ENCODE results near the gene ZYG11A.

ZYG11A gene

GRCh38 chr1:52876843-52877242 is 34.3 kb downstream of the ZYG11A start:
- Histone ChIP-seq H3K4me1 (ENCODE audit: insufficient read depth, low read length, severe bottlenecking) (no peaks in the 10 kb centered on the region), H3F3A (ENCODE audit: insufficient read depth, low read length) (no peaks in the 10 kb centered on the region), H3K9me3 (ENCODE audit: low read length) (no peaks in the 10 kb centered on the region), H3K4me3 (ENCODE audit: low read depth, low read length, poor library complexity, severe bottlenecking) (no peak overlapping the region), H3K36me3 (ENCODE audit: insufficient read depth, low read length) (peaks cover 49% of the 10 kb centered on the region), H4K20me1 (ENCODE audit: insufficient read depth, low read length) (no peaks in the 10 kb centered on the region), H3K4me2 (ENCODE audit: low read length) (no peak overlapping the region), H3K27me3 (ENCODE audit: insufficient read depth, low read length) (no peaks in the 10 kb centered on the region), H3K27ac (ENCODE audit: low read depth, low read length, poor library complexity, severe bottlenecking) (no peak overlapping the region), H3K9me2 (ENCODE audit: low read depth, low read length) (no peaks in the 10 kb centered on the region), H2AFZ (ENCODE audit: low read length) (no peak overlapping the region), H3K79me2 (ENCODE audit: insufficient read depth, low read length) (no peaks in the 10 kb centered on the region), H3K9ac (ENCODE audit: low read length) (no peak overlapping the region)
- TF ChIP-seq, protein P1, sequence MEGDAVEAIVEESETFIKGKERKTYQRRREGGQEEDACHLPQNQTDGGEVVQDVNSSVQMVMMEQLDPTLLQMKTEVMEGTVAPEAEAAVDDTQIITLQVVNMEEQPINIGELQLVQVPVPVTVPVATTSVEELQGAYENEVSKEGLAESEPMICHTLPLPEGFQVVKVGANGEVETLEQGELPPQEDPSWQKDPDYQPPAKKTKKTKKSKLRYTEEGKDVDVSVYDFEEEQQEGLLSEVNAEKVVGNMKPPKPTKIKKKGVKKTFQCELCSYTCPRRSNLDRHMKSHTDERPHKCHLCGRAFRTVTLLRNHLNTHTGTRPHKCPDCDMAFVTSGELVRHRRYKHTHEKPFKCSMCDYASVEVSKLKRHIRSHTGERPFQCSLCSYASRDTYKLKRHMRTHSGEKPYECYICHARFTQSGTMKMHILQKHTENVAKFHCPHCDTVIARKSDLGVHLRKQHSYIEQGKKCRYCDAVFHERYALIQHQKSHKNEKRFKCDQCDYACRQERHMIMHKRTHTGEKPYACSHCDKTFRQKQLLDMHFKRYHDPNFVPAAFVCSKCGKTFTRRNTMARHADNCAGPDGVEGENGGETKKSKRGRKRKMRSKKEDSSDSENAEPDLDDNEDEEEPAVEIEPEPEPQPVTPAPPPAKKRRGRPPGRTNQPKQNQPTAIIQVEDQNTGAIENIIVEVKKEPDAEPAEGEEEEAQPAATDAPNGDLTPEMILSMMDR (IDR thresholded peaks at IDR 0.05; ENCODE audit: low read length): no peak
- TF ChIP-seq EZH2 (IDR thresholded peaks at IDR 0.05; ENCODE audit: borderline replicate concordance, low read length): no peak

GRCh38 chr1:52877554-52877953 is 35.0 kb downstream of the ZYG11A start:
- Histone ChIP-seq H3K36me3 (ENCODE audit: insufficient read depth, low read length) (peaks cover 52% of the 10 kb centered on the region), H3K4me2 (ENCODE audit: low read length) (no peak overlapping the region), H3K27ac (ENCODE audit: low read depth, low read length, poor library complexity, severe bottlenecking) (no peak overlapping the region), H3K9me3 (ENCODE audit: low read length) (peaks cover 5% of the 10 kb centered on the region; the same call in 1 of the 2 replicates), H3K9me2 (ENCODE audit: low read depth, low read length) (no peaks in the 10 kb centered on the region), H2AFZ (ENCODE audit: low read length) (no peak overlapping the region), H3K27me3 (ENCODE audit: insufficient read depth, low read length) (no peaks in the 10 kb centered on the region), H3K4me3 (ENCODE audit: low read depth, low read length, poor library complexity, severe bottlenecking) (no peak overlapping the region), H3K79me2 (ENCODE audit: insufficient read depth, low read length) (no peaks in the 10 kb centered on the region), H3K4me1 (ENCODE audit: insufficient read depth, low read length, severe bottlenecking) (no peaks in the 10 kb centered on the region), H3K9ac (ENCODE audit: low read length) (no peak overlapping the region), H3F3A (ENCODE audit: insufficient read depth, low read length) (no peaks in the 10 kb centered on the region), H4K20me1 (ENCODE audit: insufficient read depth, low read length) (no peaks in the 10 kb centered on the region)
- TF ChIP-seq EZH2 (IDR thresholded peaks at IDR 0.05; ENCODE audit: borderline replicate concordance, low read length): no peak
- TF ChIP-seq, protein P1 (IDR thresholded peaks at IDR 0.05; ENCODE audit: low read length): no peak

DNA sequence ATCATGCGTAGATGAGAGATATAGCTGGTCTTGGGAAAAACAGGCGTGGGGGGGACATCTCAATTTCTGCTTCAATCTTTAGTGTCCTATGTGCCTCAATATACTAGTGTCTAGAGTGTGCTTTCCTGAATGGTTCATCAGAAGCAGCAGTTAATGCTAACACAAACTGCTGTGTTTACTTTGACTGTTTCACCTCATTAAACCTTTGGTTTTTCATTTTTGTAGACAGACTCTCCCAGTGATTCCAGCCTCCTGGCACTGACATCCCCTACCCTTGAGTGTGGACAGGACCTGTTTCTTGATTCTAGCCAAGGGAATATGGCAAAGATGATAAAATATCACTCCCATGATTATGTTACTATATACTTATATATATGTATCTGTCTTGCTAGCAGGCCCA is 37.6 kb downstream of the ZYG11A start:
- Histone ChIP-seq H3K4me2 (ENCODE audit: low read length) (no peak overlapping the region), H3K9me3 (ENCODE audit: low read length) (peaks cover 6% of the 10 kb centered on the region; the same call in 1 of the 2 replicates), H2AFZ (ENCODE audit: low read length) (no peak overlapping the region), H3K27me3 (ENCODE audit: insufficient read depth, low read length) (no peaks in the 10 kb centered on the region), H3K4me3 (ENCODE audit: low read depth, low read length, poor library complexity, severe bottlenecking) (no peak overlapping the region), H3K4me1 (ENCODE audit: insufficient read depth, low read length, severe bottlenecking) (no peaks in the 10 kb centered on the region), H3F3A (ENCODE audit: insufficient read depth, low read length) (no peaks in the 10 kb centered on the region), H3K27ac (ENCODE audit: low read depth, low read length, poor library complexity, severe bottlenecking) (no peak overlapping the region), H3K9me2 (ENCODE audit: low read depth, low read length) (no peaks in the 10 kb centered on the region), H3K9ac (ENCODE audit: low read length) (no peak overlapping the region), H3K79me2 (ENCODE audit: insufficient read depth, low read length) (no peaks in the 10 kb centered on the region), H3K36me3 (ENCODE audit: insufficient read depth, low read length) (peaks cover 49% of the 10 kb centered on the region), H4K20me1 (ENCODE audit: insufficient read depth, low read length) (no peaks in the 10 kb centered on the region)
- TF ChIP-seq EZH2 (IDR thresholded peaks at IDR 0.05; ENCODE audit: borderline replicate concordance, low read length): no peak
- TF ChIP-seq, protein P1 (IDR thresholded peaks at IDR 0.05; ENCODE audit: low read length): no peak
